Astrocyte of the cerebellum (primary cell): Measurements from ENCODE around the gene STRBP.

ENCODE experiments used
- DNase-seq: peaks from one replicate; pipeline ENCODE4 v3.0.0-alpha.2; 2011; ENCODE audit warnings: low read depth
- H3K4me3 ChIP-seq: 2 replicates; pipeline ENCODE4 v1.5.1; 2011; ENCODE audit warnings: mild to moderate bottlenecking, low read depth, low read length, moderate library complexity
- in situ Hi-C: cut with HindIII; loops from 2 replicates; pipeline ENCODE4 v1.10.0; 2017; ENCODE audit warnings: low sequenced_read_pairs
- TF ChIP-seq, protein P1 (sequence below): IDR thresholded peaks from 2 replicates; pipeline ENCODE4 v1.5.1; 2012; ENCODE audit warnings: low read length, low read depth, moderate library complexity, mild to moderate bottlenecking; ENCODE audit errors: missing control alignments

The STRBP gene

DNA sequence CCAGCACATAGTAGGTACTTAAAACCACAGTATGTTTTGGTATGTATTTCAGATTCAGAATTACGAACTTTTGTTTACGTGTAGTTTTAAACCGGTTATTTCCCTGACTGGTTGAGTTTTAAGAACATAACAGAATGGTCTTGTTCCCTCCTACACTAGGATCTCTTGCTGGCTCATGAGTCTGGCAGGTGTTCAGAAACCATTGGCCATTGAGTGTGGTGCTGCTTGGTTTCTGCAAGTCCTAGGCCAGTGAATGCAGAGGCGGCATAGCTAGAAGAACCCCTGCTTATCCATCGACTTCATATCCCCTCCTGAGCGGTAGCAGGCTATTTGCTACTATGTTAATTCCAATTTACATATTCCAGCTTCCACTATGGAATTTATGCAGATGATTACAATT lies 169.3 kb downstream of the STRBP start:
- DNase-seq, result no peak
- in situ Hi-C loops, result no loop called here
- H3K4me3 ChIP-seq, result no peak overlapping the region
- TF ChIP-seq, protein P1, sequence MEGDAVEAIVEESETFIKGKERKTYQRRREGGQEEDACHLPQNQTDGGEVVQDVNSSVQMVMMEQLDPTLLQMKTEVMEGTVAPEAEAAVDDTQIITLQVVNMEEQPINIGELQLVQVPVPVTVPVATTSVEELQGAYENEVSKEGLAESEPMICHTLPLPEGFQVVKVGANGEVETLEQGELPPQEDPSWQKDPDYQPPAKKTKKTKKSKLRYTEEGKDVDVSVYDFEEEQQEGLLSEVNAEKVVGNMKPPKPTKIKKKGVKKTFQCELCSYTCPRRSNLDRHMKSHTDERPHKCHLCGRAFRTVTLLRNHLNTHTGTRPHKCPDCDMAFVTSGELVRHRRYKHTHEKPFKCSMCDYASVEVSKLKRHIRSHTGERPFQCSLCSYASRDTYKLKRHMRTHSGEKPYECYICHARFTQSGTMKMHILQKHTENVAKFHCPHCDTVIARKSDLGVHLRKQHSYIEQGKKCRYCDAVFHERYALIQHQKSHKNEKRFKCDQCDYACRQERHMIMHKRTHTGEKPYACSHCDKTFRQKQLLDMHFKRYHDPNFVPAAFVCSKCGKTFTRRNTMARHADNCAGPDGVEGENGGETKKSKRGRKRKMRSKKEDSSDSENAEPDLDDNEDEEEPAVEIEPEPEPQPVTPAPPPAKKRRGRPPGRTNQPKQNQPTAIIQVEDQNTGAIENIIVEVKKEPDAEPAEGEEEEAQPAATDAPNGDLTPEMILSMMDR, result no peak

DNA sequence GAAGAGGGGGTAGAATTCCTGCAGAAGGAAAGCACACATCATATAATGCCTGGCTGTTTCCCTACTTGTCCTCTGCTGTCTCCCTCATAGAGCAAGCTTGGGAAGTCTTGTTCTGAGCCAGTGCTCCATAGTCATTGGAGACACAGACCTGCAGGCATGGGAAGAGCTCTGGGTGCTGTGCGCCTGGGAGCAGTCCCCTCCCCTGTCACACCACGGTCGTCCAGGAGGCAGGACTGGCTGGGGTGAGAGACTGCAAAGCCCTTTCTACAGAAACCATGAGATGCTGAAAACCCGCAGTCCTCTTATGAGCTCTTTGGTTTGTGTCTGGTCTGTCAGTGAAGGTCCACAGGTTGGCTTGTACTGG lies 170.3 kb downstream of the STRBP start:
- DNase-seq, result no peak
- in situ Hi-C loops, result no loop called here
- no peak overlapping the region for H3K4me3 ChIP-seq
- TF ChIP-seq, protein P1, result no peak

DNA sequence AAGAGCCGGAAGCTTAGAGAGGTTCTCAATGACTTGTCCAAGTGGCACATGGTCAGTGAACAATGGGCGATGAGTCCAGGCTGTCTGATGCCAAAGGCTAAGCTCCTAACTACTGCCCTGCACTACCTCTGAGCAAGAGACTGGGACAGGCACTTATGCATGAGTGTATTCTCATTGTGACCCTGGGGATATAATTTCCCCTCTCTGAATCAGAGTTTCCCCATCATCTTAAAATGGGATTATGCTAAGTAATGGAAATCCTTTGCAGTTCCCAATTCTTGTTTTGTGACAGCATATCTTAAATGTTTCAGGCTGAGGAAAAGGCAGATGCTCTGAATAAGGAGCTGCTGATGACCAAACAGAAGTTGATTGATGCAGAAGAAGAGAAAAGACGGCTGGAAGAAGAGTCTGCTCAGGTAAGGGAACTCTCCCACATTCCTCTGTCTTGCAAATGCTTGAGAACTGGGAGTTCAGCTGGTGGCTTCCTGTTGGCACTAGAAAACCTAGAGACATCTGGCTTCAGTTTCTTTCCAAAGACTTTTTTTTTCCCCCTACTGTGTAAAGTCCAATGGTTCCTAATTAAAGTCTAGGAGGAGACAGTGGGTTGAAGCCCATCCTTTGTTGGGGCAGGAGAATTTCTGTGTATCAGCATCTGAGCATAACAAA lies 170.8 kb downstream of the STRBP start:
- no peak for DNase-seq
- TF ChIP-seq, protein P1, result no peak
- in situ Hi-C loops, result no loop called here
- no peak overlapping the region for H3K4me3 ChIP-seq

DNA sequence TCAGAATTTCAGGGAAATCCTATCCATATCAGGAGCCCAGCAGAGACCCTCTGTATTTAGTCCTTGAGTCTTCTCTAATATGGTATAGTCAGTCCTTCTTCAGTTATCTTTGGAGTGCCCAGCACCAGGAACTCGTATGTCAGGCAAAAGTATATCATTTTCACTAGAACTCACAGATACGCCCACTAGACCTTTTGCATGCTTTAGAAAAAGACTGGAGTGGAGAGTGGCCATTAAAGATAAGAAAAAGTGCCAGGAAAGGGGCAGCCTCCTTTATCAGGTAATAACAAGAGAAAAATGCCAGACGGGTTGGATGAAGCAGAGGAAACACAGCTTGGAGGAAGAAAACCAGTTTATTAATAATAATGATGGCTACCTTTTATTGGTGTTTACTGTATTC lies 171.4 kb downstream of the STRBP start:
- no peak overlapping the region for H3K4me3 ChIP-seq
- TF ChIP-seq, protein P1, result no peak
- no peak for DNase-seq
- in situ Hi-C loops, result no loop called here

DNA sequence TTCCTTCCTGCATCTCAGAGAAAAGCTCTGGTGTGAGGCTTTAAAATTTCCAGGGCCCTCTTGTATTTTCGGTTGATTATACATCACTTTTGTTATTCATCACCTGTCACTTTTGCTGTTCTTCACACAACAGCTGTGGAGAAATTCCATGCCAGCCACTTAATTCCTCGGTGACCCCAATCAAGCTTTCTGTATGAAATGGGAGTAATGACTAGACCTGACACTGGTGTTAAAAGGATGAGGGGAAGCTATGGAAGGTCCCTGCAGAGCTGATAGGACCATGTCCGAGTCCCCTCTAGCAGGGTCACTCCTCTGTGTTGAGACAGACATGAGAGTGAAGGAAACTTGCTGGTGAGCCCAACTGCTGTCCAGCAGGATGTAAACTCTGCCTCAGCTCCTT lies 175.2 kb downstream of the STRBP start:
- no peak for DNase-seq
- no peak overlapping the region for H3K4me3 ChIP-seq
- TF ChIP-seq, protein P1, result no peak
- in situ Hi-C loops, result no loop called here

DNA sequence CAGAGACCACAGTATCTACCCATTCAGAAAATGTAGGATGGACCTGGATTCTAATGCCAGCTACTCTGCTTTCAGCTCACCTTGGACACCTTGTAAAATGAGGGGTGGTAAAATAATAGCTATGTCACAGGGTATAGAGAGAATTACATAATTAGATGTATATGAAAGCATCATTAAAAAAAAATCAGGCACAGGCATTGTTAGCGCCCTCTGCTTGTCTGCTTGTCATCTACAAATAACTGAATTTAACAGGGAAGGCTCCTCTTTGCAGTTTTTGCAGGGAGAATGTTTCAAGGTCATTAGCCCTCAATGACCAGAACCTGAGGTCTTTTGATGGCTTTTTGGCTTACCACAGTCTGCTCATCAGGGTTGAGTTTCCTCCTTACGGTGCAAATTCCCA lies 176.9 kb downstream of the STRBP start:
- TF ChIP-seq, protein P1, result peak; percentile 8
- in situ Hi-C loops, result no loop called here
- no peak for DNase-seq
- no peak overlapping the region for H3K4me3 ChIP-seq
